Right atrium auricular region (tissue), 2 donors: ENCODE measurements around the gene KCNA2. TPM values are rescaled to one million over a fixed set of nuclear protein-coding genes. Genes with fewer than 3 reads are reported as not detected.
A peak's percentile ranks its signal among the peaks of the same experiment; 100 is the strongest.

Source experiments
- DNase-seq: peaks from one replicate; pipeline ENCODE4 v3.0.0-alpha.2; 2019; ENCODE audit warnings: low spot score
- H3K27ac ChIP-seq, 2 donors: fragments of 200-600 bp; sonication (generic); 1 replicate in 1 of 2; 2 replicates in 1 of 2; pipeline ENCODE4 v1.5.1; 2016 to 2019
- H3K27me3 ChIP-seq, 2 donors: fragments of 200-600 bp; sonication (generic); one replicate each; pipeline versions ENCODE4 v1.5.1 to v1.6.0; 2017 to 2019
- H3K36me3 ChIP-seq: fragments of 200-600 bp; sonication (generic); one replicate; pipeline ENCODE4 v1.5.1; 2016
- H3K4me1 ChIP-seq, 2 donors: fragments of 200-600 bp; sonication (generic); one replicate each; pipeline versions ENCODE4 v1.5.1 to v1.6.0; 2017 to 2019
- H3K4me3 ChIP-seq, 2 donors: fragments of 200-600 bp; sonication (generic); 1 replicate in 1 of 2; 2 replicates in 1 of 2; pipeline ENCODE4 v1.5.1; 2017 to 2019; ENCODE audit warnings: mild to moderate bottlenecking in 1 of 2, moderate library complexity in 1 of 2
- H3K9me3 ChIP-seq, 2 donors: fragments of 200-600 bp; sonication (generic); one replicate each; pipeline ENCODE4 v1.5.1; 2019
- total RNA-seq, 2 donors: library from RNA; depleted of rRNA; stranded (reverse); fragments of >200 nt; gene quantifications; one replicate each; pipeline ENCODE4 v1.1.0, GENCODE V29; 2016
- TF ChIP-seq, protein P1 (sequence below), 2 donors: fragments of 200-600 bp; sonication (generic); IDR thresholded peaks; one replicate each; pipeline ENCODE4 v1.5.1; 2019; ENCODE audit warnings: antibody characterized with exemption in 2 of 2

The KCNA2 gene
- total RNA-seq, 2 donors from 2014 or later = 0.28 to 0.78 TPM

DNA sequence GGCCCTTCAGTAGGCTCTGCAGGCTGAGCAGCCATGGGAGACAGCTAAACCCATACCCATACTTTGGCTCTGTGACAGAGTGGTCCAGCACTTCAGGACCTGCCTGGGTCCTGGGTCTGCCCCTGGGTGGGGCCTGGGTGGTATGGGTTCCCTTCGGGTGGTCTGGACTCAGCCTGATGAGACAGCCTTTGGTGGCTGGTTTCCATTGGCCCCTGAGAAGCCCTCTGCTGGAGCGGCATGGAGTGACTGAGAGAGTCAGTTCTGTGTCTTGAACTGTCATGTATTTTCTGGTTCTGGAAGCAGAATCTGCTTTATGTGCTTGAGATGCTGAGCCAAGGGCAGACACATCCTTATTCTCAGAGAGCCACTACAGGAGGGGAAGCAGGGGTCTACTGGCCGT, 31.3 kb upstream of the KCNA2 start:
- Histone ChIP-seq H3K4me3 (no peak overlapping the region), H3K27me3 (no peaks in the 10 kb centered on the region), H3K27ac (no peak overlapping the region), H3K9me3 (no peaks in the 10 kb centered on the region), H3K4me1 (peaks cover 0 to 44% of the 10 kb centered on the region in 2 donors), H3K36me3 (no peaks in the 10 kb centered on the region)
- DNase-seq = no peak
- TF ChIP-seq, protein P1, sequence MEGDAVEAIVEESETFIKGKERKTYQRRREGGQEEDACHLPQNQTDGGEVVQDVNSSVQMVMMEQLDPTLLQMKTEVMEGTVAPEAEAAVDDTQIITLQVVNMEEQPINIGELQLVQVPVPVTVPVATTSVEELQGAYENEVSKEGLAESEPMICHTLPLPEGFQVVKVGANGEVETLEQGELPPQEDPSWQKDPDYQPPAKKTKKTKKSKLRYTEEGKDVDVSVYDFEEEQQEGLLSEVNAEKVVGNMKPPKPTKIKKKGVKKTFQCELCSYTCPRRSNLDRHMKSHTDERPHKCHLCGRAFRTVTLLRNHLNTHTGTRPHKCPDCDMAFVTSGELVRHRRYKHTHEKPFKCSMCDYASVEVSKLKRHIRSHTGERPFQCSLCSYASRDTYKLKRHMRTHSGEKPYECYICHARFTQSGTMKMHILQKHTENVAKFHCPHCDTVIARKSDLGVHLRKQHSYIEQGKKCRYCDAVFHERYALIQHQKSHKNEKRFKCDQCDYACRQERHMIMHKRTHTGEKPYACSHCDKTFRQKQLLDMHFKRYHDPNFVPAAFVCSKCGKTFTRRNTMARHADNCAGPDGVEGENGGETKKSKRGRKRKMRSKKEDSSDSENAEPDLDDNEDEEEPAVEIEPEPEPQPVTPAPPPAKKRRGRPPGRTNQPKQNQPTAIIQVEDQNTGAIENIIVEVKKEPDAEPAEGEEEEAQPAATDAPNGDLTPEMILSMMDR (IDR thresholded peaks at IDR 0.05) = no peak

DNA sequence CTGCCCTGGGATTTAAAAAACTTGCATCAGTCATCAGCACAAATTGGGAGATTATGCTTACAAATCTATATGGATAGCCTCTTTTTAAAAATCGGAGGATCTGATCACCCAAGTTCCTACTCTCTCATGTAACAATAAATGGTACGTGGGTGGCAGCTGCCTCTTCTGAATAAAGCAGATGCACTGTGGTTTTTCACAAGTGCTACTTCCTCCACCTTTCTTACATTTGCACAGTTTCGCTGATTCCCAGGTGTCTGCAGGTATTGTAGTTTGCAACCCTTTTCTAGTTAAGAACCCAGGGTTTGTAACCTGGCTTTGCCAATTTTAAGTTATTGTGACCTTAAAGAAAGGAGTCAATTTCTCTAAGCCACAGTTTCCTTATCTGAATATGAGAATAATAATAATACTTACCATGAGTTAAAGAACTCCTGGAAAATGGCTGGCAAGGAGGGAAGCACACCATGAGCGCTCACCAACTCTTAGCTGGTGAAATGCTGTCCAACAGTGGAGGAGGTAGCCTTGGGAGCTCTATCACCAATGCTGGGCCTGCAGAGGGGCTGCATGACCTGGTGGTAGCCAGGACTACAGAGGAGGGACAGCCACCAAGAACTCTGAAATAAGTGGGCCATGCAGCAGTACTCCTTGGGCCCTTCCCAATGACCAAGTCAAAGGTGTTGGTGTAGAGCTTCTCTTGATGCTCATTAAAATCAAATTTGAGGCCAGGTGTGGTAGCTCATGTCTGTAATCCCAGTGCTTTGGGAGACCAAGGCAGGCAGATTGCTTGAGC, 30.2 kb upstream of the KCNA2 start:
- TF ChIP-seq, protein P1 (IDR thresholded peaks at IDR 0.05) = no peak
- Histone ChIP-seq H3K4me3 (no peak overlapping the region), H3K27ac (no peak overlapping the region), H3K4me1 (peaks cover 0 to 44% of the 10 kb centered on the region in 2 donors), H3K9me3 (no peaks in the 10 kb centered on the region), H3K36me3 (no peaks in the 10 kb centered on the region), H3K27me3 (no peaks in the 10 kb centered on the region)
- no peak for DNase-seq

DNA sequence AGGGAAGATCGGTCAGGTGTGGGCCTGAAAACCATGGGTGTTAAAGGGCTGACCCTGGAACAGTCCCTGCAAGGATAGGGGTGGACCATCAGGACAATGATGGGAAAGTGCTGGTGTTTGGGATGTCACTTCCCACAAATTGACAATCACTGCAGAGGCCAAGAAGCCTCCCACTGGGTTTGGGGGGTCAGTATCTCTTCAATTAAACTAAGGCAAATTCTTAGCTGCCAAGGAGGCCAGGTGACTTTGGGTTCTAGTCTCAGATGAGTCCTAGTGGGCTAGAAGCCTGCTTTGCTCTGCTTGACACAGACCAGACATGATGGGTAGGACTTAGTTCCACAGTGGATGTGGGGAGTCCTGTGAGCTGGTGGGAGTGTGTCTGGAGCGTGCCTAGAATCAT, 29.3 kb upstream of the KCNA2 start:
- no peaks in the 10 kb centered on the region for H3K9me3 ChIP-seq
- peaks cover 0 to 42% of the 10 kb centered on the region in 2 donors for H3K4me1 ChIP-seq
- no peaks in the 10 kb centered on the region for H3K36me3 ChIP-seq
- TF ChIP-seq, protein P1 (IDR thresholded peaks at IDR 0.05) = no peak
- DNase-seq = no peak
- H3K27ac ChIP-seq = no peak overlapping the region
- no peak overlapping the region for H3K4me3 ChIP-seq
- no peaks in the 10 kb centered on the region for H3K27me3 ChIP-seq

DNA sequence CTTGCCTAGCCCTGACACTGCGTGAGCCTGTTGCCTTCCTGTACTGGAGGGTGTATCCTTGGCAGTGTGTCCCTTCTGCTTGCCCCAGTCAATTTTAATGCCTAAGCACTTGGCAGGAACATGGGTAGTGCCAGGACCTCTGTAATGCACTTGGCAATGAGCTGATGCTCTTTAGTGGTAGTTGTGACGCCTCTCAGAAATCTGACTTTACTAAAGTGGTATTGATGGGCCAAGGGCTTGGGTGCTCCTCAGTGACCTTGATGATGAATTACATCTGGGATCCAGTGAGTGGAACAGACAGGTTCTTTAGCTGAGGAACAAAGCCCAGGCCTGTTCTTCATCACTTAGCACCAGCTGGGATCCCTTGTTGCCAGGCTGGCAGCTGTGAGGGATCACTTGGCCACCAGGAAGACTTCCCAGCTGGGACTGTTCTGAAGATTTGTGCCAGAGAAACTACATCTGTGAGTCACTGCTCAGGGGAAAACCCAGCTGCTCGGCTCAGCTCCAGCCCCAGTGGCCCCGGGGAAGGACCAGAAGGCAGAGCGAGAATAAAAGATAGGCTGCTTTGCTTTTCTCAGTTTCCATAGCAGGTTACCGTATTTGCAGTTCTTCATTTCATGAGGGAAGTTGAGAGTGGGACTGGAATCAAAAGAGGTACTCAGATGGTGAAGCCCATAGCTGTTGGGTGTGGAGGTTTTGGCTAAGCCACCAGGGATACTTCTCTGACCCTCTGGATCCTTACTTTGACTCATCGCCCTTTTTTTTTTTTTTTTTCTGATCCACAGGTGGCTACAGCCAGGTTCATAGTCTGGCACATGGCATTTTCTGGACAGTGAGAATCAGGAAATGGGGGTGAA, 28.5 kb upstream of the KCNA2 start:
- Histone ChIP-seq H3K27me3 (no peaks in the 10 kb centered on the region), H3K4me3 (no peak overlapping the region), H3K4me1 (peaks cover 0 to 35% of the 10 kb centered on the region in 2 donors), H3K27ac (peak overlapping the region; percentile 20 to 52), H3K9me3 (no peaks in the 10 kb centered on the region), H3K36me3 (no peaks in the 10 kb centered on the region)
- TF ChIP-seq, protein P1 (IDR thresholded peaks at IDR 0.05) = no peak
- peak; percentile 72 for DNase-seq

DNA sequence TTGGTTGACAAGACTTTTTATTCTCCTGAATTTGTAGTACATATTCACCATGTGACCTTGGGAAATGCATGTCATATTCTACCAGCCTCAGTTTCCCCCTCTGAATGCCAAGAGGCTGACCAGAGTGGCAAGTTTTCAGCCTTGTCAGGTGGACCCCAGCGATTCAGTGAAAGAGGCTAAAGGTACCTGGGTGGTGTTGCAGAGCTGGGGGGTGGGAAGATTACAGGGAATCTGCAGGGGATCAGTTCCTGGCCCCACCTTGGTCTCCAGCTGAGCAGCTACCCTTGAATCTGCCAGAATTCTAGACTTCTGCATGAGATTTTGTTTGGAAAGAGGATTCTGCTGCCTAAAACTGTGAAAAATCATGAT, 27.9 kb upstream of the KCNA2 start:
- Histone ChIP-seq H3K36me3 (no peaks in the 10 kb centered on the region), H3K27ac (peak overlapping the region in 1 of 2 donors; percentile 52), H3K9me3 (no peaks in the 10 kb centered on the region), H3K4me1 (peaks cover 0 to 30% of the 10 kb centered on the region in 2 donors), H3K27me3 (no peaks in the 10 kb centered on the region), H3K4me3 (no peak overlapping the region)
- TF ChIP-seq, protein P1 (IDR thresholded peaks at IDR 0.05) = no peak
- no peak for DNase-seq
